ENCODE results near the gene NIPBL.
"Not testable (repeated sequence)": the region's sequence is repeated elsewhere in the genome, so short reads cannot be mapped to it uniquely, and the experiment has no call there.

The NIPBL gene

DNA sequence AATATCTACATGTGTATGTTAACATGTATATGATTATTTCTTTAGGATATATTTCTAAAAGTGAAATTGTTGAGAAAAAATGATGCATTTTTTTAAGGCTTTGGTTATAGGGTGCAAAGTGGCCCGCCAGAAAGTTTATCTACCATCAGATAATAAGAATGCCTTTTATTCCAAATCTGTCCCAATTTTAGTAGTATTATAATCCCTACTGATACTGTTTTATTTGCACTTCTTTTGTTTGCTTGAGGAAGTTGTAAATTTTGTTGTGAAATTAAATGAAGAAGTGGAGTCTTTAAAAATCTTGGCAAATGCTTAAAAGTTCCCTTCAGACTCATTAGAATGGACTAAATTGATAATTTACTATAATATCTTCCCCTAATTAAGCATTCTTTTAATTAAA, 73.0 kb downstream of the NIPBL start:
- no peak for DNase-seq (ENCODE audit: low read depth in 3 of 3)

DNA sequence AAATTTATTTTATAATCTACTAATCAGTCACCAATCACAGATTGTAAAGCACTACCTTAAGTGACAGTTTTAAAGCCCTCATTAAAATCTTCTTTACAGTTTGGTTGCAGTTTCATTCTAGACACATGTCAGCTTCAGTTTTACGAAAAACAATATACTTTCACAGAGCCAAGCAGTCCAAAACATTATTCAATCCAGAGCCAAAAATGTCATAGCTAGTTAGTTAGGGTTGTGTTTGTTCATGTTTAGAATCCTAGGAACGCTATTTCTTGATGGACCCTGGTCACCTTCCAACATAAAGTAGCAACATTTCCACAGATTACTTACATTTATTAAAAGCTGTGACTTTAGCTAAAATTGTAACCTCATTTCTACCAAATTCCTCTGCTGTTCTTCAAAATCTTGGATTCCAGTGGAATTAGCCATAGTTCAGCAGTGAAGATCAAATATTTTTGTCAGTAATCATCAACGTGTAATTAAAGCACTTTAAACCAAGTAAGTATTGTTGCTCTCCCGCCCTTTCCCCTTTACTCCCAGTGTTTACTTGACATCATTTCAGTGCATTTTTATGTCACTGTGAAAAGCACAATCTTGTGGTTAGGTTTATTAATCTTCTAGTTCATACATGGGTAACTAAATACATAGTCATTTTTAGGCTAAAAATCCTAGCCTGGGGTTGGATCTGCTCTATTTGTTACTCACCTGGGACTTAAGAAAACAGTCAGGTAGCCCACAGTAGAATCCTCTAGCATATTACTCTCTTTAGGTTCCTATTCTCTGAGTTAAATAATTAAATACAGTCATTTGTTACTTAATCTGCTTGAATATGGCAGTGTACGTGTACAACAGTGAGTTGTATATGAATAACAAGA, 74.3 kb downstream of the NIPBL start:
- DNase-seq (ENCODE audit: low read depth in 3 of 3), result no peak

DNA sequence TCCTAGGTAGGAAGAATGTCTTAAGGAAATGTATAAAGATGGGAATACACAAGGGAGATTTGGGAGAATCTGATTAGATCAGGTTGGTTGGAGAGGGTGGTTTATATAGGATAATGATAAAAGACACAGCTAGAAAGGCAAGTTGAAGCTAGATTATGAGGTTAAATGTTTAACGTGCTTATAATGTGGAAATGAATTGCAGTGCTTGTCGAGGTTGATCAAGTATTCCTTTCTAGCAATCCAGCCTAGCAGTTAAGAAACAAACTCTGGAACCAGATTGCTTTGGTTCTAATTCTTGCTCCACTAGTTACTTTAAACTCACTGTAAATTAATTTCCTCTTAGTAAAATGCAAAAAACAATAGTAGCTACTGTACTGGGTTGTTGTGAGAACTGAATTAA, 76.5 kb downstream of the NIPBL start:
- DNase-seq (ENCODE audit: low read depth in 3 of 3), result no peak

DNA sequence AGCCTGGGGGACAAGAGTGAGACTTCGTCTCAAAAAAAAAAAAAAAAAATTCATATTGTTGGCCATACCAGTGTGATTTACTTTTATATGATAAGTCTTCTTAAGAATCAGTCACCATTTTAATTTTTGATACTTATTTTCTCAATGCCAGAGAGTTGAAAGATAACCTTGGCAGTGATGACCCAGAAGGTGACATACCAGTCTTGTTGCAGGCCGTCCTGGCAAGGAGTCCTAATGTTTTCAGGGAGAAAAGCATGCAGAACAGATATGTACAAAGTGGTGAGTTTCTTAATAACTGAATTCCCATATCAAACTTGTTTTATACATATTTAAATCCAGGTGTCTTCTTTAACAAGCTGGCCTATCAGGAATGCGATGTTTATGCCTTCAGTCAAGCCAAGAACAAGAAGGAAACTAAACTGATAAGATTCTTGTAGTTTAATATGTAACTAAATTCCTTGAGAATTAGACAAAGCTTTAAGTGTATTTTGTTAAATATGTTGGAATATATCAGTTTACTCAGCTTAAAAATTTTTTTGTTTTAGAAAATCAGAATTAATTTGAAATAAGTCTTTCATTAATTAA, 81.5 kb downstream of the NIPBL start:
- no peak for DNase-seq (ENCODE audit: low read depth in 3 of 3)

DNA sequence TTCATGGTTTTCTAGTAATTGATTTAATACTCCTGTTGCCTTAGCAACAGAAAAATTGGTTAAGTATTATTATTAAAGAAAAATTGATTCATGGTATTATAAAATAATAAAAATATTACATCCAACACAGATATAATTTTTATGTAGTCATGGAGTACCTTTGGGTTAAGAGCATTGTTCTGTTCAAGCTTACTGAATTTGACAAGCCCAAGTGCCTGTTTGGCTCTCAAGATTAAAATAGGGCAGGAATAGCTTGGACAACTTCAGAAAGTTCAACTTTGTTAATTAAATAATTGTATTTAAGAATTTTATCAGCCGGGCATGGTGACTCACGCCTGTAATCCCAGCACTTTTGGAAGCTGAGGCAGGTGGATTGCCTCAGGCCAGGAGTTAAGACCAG, 82.0 kb downstream of the NIPBL start:
- DNase-seq (ENCODE audit: low read depth in 3 of 3), result no peak

DNA sequence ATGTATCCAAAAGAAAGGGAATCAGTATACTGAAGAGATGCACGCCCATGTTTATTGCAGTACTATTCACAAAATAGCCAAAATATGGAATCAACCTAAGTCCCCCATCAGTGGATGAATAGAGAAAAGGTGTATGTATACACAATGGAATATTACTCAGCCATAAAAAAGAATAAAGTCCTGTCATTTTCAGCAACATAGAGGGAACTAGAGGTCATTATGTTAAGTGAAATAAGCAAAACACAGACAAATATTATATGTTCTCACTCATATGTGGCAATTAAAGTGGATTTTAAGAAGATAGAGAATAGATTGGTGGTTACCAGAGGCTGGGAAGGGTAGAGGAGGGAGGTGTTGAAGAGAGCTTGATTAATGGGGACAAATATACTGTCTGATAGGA, 88.6 kb downstream of the NIPBL start:
- DNase-seq (ENCODE audit: low read depth in 3 of 3), result no peak

DNA sequence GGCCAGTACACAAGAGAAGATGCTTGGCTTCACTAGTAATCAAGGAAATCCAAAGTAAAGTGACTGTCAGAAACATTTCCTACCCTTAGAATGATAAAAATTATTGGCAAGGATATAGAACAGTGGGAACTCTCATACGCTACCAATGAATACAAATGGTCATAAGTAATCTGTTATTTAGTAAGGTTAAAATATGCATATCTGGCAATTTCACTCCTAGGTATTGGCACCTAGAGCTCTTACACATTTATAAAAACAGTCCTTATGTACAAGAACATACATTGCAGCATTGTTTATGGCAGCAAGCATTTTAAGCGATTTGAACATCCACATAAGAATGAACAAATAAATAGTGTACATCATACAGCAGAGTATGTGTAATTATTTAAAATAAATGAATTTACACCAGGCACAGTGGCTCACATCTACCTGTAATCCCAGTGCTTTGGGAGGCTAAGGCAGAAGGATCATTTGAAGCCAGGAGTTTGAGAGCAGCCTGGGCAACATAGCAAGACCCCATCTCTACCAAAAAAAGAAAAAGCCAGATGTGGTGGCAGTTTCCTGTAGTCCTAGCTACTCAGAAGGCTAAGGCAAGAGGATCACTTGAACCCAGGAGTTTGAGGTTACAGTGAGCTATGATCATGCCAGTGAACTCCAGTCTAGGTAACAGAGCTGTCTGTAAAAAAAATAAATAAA, 93.3 kb downstream of the NIPBL start:
- no peak for DNase-seq (ENCODE audit: low read depth in 3 of 3)

DNA sequence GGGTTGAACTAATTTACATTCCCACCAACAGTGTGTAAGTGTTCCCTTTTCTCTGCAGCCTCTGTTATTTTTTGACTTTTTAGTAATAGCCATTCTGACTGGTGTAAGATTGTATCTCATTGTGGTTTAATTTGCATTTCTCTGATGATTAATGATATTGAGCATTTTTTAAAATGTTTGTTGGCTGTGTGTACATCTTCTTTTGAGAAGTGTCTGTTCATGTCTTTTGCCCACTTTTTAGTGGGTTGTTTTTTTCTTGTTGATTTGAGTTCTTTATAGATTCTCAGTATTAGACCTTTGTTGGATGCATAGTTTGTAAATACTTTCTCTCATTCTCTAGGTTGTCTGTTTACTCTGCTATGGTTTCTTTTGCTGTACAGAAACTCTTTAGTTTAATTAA, 101.6 kb downstream of the NIPBL start:
- no peak for DNase-seq (ENCODE audit: low read depth in 3 of 3)

DNA sequence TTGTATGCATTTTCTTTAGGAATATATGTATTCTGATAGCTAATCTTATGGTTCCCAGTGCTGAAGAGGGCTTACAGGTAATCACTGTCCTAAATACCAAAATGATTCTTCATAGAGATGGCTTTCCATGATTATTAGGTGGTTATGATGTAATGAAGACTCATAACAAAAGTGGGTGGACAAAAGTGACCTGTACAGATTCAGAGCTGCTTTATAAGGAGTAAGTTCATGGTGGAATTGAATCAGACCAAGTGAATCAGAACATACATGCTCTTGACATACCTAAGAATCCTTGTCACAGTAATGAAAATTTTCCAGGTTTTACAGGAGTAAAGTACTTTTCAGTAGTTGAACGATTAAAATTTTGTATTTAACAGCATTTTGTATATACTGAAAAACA, 105.6 kb downstream of the NIPBL start:
- no peak for DNase-seq (ENCODE audit: low read depth in 3 of 3)

DNA sequence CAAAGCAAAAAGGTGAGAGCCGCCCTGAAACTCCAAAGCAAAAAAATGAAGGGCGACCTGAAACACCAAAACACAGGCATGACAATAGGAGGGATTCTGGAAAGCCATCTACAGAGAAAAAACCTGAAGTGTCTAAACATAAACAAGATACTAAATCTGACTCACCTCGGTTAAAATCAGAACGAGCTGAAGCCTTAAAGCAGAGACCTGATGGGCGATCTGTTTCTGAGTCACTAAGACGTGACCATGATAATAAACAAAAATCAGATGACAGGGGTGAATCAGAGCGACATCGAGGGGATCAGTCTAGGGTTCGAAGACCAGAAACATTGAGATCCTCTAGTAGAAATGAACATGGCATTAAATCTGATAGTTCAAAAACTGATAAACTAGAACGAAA, 108.8 kb downstream of the NIPBL start:
- no peak for DNase-seq (ENCODE audit: low read depth in 3 of 3)

DNA sequence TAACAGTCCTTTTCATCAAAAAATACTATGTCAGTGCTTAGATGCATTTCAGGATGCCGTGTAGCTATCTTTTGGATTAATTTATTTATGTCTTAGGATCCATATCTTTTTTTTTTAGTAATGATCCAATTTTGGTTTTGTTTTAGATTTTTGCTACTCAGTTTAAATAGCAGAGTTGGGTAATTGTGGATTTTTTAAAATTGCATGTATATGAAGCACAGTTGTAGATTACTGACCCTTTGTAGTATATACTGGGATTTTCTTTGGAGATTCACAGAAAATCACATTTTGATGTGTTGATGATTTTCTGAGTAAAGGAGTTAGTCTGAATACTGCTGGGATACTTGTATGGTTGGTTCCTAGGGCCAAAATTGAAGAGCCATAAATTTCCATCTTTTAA, 111.8 kb downstream of the NIPBL start:
- no peak for DNase-seq (ENCODE audit: low read depth in 3 of 3)

DNA sequence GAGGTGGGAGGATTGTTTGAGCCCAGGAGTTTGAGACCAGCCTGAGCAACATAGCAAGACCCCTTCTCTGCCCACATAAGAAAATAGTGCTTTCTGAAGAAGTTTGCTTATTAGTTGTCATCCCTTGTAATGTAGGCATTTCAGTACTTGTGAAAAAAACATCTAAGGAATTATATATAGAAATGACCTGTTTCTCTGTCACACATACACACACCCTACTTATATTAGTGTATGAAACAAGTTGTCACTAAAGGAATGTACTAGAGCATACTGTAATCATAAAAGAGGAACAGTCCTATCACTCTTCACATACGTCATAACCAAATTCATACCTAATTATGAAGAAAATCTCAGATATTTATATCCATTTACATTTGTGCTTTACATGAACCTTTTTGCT, 122.0 kb downstream of the NIPBL start:
- DNase-seq (ENCODE audit: low read depth in 3 of 3), result no peak

DNA sequence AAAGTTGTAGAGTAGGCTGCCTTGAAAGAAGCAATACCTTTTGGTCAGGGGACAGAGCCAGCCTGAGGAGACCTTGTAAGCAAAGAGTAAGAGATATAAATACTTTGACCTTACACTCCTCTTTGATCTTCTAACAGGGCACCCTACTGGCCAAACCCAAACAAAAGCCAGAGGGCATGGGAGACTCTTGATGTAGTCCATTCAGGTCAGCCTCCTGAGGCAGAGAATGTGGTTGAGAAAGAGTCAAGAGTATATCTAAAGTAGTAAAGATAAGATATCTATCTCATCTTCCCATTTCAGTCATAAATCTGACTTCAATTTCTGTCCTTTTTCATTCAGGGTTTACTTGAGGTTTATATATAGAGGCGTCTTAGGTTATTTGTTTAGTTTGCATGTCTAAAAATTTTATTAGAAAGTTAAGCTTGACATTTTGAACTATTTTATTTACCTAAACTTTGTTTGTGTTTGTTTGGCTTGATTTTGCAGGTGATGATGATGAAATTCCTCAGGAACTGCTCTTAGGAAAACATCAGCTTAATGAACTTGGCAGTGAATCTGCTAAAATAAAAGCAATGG, 125.7 kb downstream of the NIPBL start:
- no peak for DNase-seq (ENCODE audit: low read depth in 3 of 3)

DNA sequence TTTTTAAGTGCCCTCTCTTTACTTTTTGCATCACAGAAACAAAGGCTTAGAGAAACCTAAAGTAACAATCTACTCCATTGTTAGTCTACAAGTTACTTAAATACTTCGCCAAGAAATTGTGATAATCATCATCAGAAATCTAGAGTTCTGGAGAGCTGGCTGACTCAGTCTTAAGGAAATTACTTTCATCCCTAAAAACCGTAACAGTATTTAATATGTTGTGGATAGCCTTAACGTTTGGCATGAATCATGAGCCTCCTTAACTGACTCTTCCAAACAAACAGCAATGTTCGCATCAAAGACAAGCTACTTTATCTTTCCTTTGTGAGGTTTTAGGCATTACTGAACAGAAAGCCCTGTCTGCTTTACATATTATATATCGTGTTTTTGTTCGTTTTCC, 128.7 kb downstream of the NIPBL start:
- DNase-seq (ENCODE audit: low read depth in 3 of 3), result no peak

DNA sequence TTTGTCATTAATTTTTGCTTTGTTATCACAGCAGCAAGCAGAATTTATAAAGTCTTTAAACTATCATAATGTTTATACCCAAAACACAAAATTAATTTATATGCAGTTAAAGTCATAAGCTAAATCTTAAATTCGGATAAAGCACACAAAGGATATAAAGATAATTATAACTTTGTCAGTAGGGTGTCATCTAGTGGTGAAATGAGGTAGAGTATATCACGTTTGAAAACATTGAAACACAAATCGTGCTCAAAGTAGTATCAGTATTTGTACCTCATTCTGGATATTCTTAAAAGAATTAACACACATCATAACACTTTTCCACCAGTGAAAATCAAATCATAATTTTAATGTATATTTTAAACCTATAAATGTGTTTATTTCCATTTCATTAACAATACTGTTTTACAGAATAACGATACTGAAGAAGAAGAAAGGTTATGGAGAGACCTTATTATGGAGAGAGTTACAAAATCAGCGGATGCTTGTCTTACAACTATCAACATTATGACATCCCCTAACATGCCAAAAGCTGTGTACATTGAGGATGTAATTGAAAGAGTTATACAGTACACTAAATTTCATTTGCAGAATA, 129.5 kb downstream of the NIPBL start:
- DNase-seq (ENCODE audit: low read depth in 3 of 3), result no peak

DNA sequence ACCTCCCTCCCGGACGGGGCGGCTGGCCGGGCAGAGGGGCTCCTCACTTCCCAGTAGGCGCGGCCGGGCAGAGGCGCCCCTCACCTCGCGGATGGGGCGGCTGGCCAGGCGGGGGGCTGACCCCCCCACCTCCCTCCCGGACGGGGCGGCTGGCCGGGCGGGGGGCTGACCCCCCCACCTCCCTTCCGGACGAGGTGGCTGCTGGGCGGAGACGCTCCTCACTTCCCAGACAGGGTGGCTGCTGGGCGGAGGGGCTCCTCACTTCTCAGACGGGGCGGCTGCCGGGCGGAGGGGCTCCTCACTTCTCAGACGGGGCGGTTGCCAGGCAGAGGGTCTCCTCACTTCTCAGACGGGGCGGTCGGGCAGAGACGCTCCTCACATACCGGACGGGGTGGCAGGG, 136.6 kb downstream of the NIPBL start:
- not testable (repeated sequence) for DNase-seq (ENCODE audit: low read depth in 3 of 3)

DNA sequence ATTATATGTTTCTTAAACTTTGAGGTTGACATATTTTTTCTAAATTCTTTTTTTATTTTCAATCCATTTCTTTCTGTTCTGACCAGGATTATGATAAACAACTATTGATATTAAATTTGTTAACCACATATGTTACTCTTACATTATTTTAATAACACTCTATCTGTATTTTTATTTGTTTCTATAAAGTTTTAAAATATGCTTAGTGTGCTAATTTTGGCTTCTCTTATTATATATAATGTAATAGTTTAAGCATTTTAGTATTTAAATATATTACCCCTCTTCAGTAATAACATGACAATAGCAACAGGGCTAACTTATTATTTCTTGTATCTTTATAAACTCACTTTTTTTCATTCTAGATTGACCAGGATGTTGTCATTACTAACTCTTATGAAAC, 137.8 kb downstream of the NIPBL start:
- DNase-seq (ENCODE audit: low read depth in 3 of 3), result no peak

DNA sequence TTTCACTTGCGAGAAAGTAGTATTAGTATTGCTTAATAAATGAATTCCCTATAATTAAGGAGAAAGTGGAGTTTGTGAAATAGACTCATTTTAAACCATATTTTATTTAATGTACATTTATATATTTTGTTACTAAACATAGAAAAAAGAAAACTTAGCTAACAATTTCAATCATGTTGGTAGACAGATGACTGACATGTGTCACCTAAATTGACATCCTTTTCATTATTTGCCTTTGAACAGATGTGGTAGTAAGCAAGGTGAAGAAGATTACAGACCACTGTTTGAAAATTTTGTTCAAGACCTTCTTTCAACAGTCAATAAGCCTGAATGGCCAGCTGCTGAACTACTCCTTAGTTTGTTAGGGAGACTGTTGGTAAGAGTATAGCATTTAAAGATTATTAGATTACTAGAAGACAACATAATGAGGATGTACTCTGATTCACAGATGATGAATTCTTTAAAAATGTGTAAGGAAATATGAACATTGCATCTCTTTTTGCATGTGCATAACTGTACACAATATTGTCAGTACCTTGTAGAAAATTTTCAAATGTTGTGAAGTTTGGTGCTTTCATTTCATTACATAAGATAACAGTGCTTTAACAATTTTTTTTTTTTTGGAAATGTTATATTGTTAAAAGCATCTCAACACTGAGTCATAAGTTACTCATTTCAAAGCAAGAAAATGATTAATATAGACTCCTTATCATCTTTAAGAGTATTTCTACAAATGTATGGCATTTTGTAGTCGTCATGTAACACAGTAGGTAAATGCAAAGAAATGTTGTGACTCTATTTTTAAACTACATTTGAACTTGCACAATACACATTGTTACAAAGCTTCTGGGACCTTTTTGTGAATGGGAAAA, 139.5 kb downstream of the NIPBL start:
- no peak for DNase-seq (ENCODE audit: low read depth in 3 of 3)

DNA sequence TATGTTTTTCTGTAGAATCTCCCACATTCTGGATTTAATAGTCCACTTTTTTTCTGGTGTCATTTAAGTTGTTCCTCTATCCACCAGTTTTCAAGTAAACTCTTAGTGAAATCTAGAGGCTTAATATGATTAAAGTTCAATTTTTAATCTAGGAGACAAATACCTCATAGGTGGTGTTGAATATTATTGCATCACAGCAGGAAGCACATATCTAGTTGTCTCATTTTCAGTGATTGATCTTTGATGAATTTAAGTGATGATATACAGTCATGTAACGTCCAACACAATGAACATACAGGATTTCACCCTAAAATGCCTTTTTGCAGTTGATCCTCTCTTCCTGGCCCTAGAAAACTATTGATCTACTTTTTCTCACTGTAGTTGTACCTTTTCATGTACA, 152.3 kb downstream of the NIPBL start:
- no peak for DNase-seq (ENCODE audit: low read depth in 3 of 3)

DNA sequence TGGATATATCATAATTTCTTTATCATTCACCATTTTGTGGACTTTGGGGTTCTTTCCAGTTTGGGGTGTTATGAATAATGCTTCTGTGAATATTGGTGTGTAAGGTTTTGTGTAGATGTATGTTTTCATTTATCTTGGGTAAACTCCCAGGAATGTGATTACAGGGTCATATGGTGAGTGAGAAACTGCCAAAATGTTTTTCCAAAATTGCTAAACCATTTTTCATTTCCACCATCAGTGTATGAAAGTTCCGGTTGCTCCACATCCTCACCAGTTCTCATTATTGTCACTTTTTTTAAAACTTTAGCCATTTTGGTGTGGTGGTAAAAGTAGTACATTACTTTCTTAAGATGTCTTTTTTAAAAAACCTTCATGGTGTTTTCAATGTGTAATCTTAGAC, 152.9 kb downstream of the NIPBL start:
- DNase-seq (ENCODE audit: low read depth in 3 of 3), result no peak

DNA sequence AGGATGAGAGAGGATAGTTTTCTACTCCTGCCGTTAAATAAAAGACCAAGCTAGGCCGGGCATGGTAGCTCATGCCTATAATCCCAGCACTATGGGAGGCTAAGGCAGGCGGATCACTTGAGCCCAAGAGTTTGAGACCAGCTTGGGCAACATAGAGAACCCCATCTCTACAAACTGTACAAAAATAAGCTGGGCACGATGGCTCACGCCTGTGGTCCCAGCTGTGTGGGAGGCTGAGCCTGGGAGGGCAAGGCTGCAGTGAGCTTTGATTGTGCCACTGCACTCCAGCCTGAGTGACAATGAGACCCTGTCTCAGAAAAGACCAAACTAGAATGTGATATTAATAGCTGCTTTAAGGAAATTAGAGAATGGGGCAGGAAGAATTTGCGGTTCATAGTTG, 158.4 kb downstream of the NIPBL start:
- no peak for DNase-seq (ENCODE audit: low read depth in 3 of 3)

All from stimulated activated CD4-positive, alpha-beta T cell treated with anti-CD3 and anti-CD28 coated beads, TNF-alpha, amount 100 ng/mL, for 48 hours (primary cell).